ENCODE measurements around the gene PRKCE. TPM values are rescaled to one million over a fixed set of nuclear protein-coding genes. Genes with fewer than 3 reads are reported as not detected.

PRKCE gene
- total RNA-seq, 3 donors from 2014 or later (not counting 1 experiment from before 2014, with no cell fraction given) = 35.2 to 42.1 (median 38.6) TPM

DNA sequence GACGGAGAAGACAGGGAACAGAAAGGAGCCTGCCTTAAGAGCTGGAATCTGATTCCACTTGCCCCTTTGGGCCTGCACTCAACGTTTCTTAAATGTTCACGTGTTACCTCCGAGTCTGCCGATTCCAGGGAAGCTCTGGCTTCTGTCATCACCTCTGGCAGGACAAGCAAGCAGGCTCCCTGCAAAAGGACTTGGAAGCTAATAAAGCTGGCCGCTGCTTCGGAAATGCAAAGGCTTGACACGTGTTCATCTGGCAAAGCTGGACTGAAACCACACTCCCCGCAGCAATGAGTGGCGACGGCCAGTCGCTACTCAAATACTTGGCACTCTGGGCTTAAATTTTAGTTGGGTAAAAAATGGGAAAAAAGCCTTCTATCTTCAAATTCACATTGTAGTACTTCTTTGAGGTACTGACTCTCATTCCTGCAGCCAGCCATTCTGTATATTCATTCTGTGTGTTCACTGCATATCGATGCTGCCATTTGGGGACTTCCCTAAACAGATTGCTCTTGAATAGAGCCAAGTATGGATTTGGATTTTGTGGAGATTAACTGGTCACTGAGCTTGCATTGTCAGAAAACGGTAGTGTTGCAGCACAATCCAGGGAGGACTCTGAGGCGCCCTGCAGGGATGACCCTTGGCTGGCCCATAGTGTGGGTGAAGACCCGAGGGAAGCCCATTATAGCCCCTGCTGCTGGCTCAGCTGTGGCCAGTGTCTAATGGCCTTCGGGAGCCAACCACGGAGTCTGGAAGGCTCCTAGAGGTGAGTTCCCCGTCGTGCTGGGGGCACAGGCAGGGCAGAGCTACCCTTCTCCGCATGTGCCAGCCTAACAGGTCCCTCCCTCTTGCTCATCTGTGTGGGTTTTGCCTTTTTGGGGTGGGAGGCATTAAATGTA is 231.5 kb downstream of the PRKCE start:
- H3K27me3 Mint-ChIP-seq (ENCODE audit: low read depth in 2 of 2) = peaks cover 0 to 2% of the 10 kb centered on the region in 2 donors
- TF ChIP-seq, protein P1, sequence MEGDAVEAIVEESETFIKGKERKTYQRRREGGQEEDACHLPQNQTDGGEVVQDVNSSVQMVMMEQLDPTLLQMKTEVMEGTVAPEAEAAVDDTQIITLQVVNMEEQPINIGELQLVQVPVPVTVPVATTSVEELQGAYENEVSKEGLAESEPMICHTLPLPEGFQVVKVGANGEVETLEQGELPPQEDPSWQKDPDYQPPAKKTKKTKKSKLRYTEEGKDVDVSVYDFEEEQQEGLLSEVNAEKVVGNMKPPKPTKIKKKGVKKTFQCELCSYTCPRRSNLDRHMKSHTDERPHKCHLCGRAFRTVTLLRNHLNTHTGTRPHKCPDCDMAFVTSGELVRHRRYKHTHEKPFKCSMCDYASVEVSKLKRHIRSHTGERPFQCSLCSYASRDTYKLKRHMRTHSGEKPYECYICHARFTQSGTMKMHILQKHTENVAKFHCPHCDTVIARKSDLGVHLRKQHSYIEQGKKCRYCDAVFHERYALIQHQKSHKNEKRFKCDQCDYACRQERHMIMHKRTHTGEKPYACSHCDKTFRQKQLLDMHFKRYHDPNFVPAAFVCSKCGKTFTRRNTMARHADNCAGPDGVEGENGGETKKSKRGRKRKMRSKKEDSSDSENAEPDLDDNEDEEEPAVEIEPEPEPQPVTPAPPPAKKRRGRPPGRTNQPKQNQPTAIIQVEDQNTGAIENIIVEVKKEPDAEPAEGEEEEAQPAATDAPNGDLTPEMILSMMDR (IDR thresholded peaks at IDR 0.05) = no peak
- no peaks in the 10 kb centered on the region for H3K9me3 Mint-ChIP-seq
- Histone ChIP-seq H3K4me3 (ENCODE audit: low read length) (no peak overlapping the region), H3K4me1 (ENCODE audit: control insufficient read depth, insufficient read depth, low read length) (peaks cover 5% of the 10 kb centered on the region), H3K36me3 (ENCODE audit: control insufficient read depth, insufficient read depth, low read length) (no peaks in the 10 kb centered on the region), H3K27me3 (ENCODE audit: control insufficient read depth, insufficient read depth, low read length) (no peaks in the 10 kb centered on the region), H3K9me3 (ENCODE audit: control insufficient read depth, insufficient read depth, low read length) (no peaks in the 10 kb centered on the region), H3K27ac (ENCODE audit: low read length) (no peak overlapping the region)
- 89% methylated on average over 20 of the region's 21 CpGs for WGBS (ENCODE audit: insufficient coverage)
- H3K4me3 Mint-ChIP-seq = no peak overlapping the region
- H3K27ac Mint-ChIP-seq = no peak overlapping the region
- intact Hi-C loops (cut with micrococcal nuclease) = no loop called here
- H3K36me3 Mint-ChIP-seq = peaks cover 7% of the 10 kb centered on the region
- no peak for DNase-seq
- H3K4me1 Mint-ChIP-seq = peaks cover 0 to 11% of the 10 kb centered on the region in 2 donors
- ATAC-seq = no peak

DNA sequence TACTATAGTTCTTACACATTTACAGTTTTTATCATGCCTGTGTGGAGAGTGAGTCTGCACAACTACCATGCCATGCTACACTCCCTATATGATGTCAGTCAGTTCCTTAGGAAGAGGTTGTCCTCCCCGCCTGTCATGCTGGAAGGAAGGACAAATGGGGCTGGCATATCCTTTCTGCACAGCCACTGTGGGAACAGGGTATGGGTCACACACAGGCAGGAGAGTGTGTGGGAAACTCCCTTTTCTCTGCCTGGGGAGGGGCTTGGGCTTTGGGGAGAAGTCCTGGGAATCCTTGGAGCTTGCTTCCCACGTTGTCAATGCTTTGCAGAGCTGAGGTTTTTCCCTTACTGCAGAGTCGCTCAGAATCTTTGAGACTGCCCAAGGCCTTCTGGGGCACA is 232.1 kb downstream of the PRKCE start:
- DNase-seq (no peak), ATAC-seq (no peak)
- no peak overlapping the region for H3K4me3 Mint-ChIP-seq
- H3K36me3 Mint-ChIP-seq = peaks cover under 1% of the 10 kb centered on the region
- H3K4me3 ChIP-seq (ENCODE audit: low read length) = no peak overlapping the region
- H3K27ac ChIP-seq (ENCODE audit: low read length) = no peak overlapping the region
- TF ChIP-seq, protein P1 (IDR thresholded peaks at IDR 0.05) = no peak
- 98% methylated on average over 3 of the region's 3 CpGs for WGBS (ENCODE audit: insufficient coverage)
- no peak overlapping the region for H3K27ac Mint-ChIP-seq
- peaks cover 9% of the 10 kb centered on the region for H3K4me1 ChIP-seq (ENCODE audit: control insufficient read depth, insufficient read depth, low read length)
- intact Hi-C loops (cut with micrococcal nuclease) = no loop called here
- H3K36me3 ChIP-seq (ENCODE audit: control insufficient read depth, insufficient read depth, low read length) = no peaks in the 10 kb centered on the region
- H3K9me3 ChIP-seq (ENCODE audit: control insufficient read depth, insufficient read depth, low read length) = no peaks in the 10 kb centered on the region
- no peaks in the 10 kb centered on the region for H3K27me3 ChIP-seq (ENCODE audit: control insufficient read depth, insufficient read depth, low read length)
- H3K4me1 Mint-ChIP-seq = peaks cover 0 to 11% of the 10 kb centered on the region in 2 donors
- no peaks in the 10 kb centered on the region for H3K9me3 Mint-ChIP-seq
- H3K27me3 Mint-ChIP-seq (ENCODE audit: low read depth in 2 of 2) = peaks cover 0 to 2% of the 10 kb centered on the region in 2 donors

DNA sequence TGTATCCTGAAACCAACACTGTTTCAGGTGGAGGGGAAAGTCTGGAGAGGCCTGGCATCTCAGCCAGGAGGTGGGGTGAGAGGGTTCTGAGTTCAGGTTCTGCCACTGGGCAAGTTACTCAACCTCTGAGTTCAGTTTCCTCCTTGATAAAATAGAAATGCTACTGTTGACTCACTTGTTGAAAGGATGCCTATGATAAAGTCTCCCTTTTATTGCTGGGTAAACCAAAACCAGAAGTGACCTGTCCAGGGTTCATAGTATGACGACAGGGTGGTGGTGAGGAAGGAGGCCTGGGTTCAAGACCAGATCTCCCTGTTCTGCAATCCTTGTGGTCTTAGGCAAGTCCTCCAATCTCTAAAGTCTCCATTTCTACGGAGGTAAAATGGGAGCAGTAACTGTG is 232.7 kb downstream of the PRKCE start:
- ATAC-seq (no peak), DNase-seq (no peak)
- H3K27me3 Mint-ChIP-seq (ENCODE audit: low read depth in 2 of 2) = peaks cover 0 to 2% of the 10 kb centered on the region in 2 donors
- peaks cover 0 to 16% of the 10 kb centered on the region in 2 donors for H3K4me1 Mint-ChIP-seq
- H3K9me3 Mint-ChIP-seq = no peaks in the 10 kb centered on the region
- peaks cover 14% of the 10 kb centered on the region for H3K4me1 ChIP-seq (ENCODE audit: control insufficient read depth, insufficient read depth, low read length)
- no peaks in the 10 kb centered on the region for H3K36me3 ChIP-seq (ENCODE audit: control insufficient read depth, insufficient read depth, low read length)
- H3K27ac ChIP-seq (ENCODE audit: low read length) = no peak overlapping the region
- 82% methylated on average over 2 of the region's 2 CpGs for WGBS (ENCODE audit: insufficient coverage)
- no peak overlapping the region for H3K4me3 ChIP-seq (ENCODE audit: low read length)
- H3K27me3 ChIP-seq (ENCODE audit: control insufficient read depth, insufficient read depth, low read length) = no peaks in the 10 kb centered on the region
- no peak overlapping the region for H3K4me3 Mint-ChIP-seq
- TF ChIP-seq, protein P1 (IDR thresholded peaks at IDR 0.05) = no peak
- no peak overlapping the region for H3K27ac Mint-ChIP-seq
- H3K9me3 ChIP-seq (ENCODE audit: control insufficient read depth, insufficient read depth, low read length) = no peaks in the 10 kb centered on the region
- intact Hi-C loops (cut with micrococcal nuclease) = no loop called here
- no peaks in the 10 kb centered on the region for H3K36me3 Mint-ChIP-seq
